ENCODE results near the gene ZHX3.

DNA sequence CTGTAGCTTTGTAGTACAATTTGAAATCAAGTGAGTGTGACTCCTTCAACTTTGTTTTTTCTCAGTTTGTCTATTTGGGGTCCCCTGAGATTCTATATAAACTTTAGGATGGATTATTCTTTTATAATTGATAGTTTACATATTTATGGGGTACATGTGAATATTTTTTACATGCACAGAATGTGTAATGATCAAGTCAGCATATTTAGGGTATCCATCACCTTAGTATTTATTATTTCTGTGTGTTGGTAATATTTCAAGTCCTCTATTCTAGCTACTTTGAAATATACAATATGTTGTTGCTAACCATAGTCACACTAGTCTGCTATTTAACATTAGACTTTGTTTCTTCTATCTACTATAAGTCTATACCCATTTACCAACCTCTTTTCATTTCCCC is 129.9 kb downstream of the ZHX3 start:
- TF ChIP-seq, protein P1, sequence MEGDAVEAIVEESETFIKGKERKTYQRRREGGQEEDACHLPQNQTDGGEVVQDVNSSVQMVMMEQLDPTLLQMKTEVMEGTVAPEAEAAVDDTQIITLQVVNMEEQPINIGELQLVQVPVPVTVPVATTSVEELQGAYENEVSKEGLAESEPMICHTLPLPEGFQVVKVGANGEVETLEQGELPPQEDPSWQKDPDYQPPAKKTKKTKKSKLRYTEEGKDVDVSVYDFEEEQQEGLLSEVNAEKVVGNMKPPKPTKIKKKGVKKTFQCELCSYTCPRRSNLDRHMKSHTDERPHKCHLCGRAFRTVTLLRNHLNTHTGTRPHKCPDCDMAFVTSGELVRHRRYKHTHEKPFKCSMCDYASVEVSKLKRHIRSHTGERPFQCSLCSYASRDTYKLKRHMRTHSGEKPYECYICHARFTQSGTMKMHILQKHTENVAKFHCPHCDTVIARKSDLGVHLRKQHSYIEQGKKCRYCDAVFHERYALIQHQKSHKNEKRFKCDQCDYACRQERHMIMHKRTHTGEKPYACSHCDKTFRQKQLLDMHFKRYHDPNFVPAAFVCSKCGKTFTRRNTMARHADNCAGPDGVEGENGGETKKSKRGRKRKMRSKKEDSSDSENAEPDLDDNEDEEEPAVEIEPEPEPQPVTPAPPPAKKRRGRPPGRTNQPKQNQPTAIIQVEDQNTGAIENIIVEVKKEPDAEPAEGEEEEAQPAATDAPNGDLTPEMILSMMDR (IDR thresholded peaks at IDR 0.05) = no peak
- no peak for TF ChIP-seq POLR2A (IDR thresholded peaks at IDR 0.05)
